H1 (cell line): ENCODE data around the gene SNRPB2. TPM values are rescaled to one million over a fixed set of nuclear protein-coding genes. Genes with fewer than 3 reads are reported as not detected.

Experiments used
- CTCF ChIA-PET: fragments of 300-600 bp; sonication (Branson Sonifier 250); formaldehyde crosslinking; loops from one replicate; lab custom pipeline; 2021; ENCODE audit not compliant: partially characterized antibody; lab: Charles Lee
- POLR2A ChIA-PET: fragments of 300-600 bp; sonication (Branson Sonifier 250); formaldehyde crosslinking; loops from one replicate; lab custom pipeline; 2021; ENCODE audit warnings: inconsistent platforms; ENCODE audit not compliant: partially characterized antibody; lab: Charles Lee
- DNase-seq, 2 experiments: peaks; one replicate each; pipeline versions ENCODE4 v3.0.0 to v3.0.0-alpha.2; 2010 to 2022; ENCODE audit warnings: low spot score in 2 of 2, low read depth in 1 of 2, mixed read lengths in 1 of 2
- FAIRE-seq: peaks from 2 replicates; lab custom pipeline; 2011; peaks lifted over from hg19 to GRCh38; lab: Jason Lieb, UNC
- H2AFZ ChIP-seq: 2 replicates; pipeline ENCODE4 v1.8.1; 2012; ENCODE audit warnings: low read length, inconsistent platforms
- H2AK5ac ChIP-seq: 2 replicates; pipeline ENCODE4 v1.6.1; 2013; ENCODE audit warnings: low read depth, low read length
- H2BK120ac ChIP-seq: replicated peaks from 2 replicates; pipeline ENCODE3; 2013; ENCODE audit warnings: low read depth, low read length, inconsistent platforms
- H2BK12ac ChIP-seq: 2 replicates; pipeline ENCODE4 v1.6.1; 2013; ENCODE audit warnings: low read depth, low read length
- H2BK15ac ChIP-seq: 2 replicates; pipeline ENCODE4 v1.6.1; 2013; ENCODE audit warnings: low read length
- H2BK20ac ChIP-seq: 2 replicates; pipeline ENCODE4 v1.6.1; 2013; ENCODE audit warnings: low read length
- H2BK5ac ChIP-seq: 2 replicates; pipeline ENCODE4 v1.6.1; 2013; ENCODE audit warnings: low read depth, low read length
- H3K14ac ChIP-seq: 2 replicates; pipeline ENCODE4 v1.6.1; 2013; ENCODE audit warnings: inconsistent platforms; ENCODE audit not compliant: insufficient read length
- H3K18ac ChIP-seq: 2 replicates; pipeline ENCODE4 v1.6.1; 2013; ENCODE audit warnings: low read length; ENCODE audit errors: extremely low read depth
- H3K23ac ChIP-seq: 2 replicates; pipeline ENCODE4 v1.6.1; 2013; ENCODE audit warnings: inconsistent platforms; ENCODE audit not compliant: insufficient read length
- H3K23me2 ChIP-seq: 2 replicates; pipeline ENCODE4 v1.6.1; 2013; ENCODE audit warnings: low read depth, low read length
- H3K27ac ChIP-seq: 2 replicates; pipeline ENCODE4 v1.6.1; 2011; ENCODE audit warnings: low read depth, low read length, inconsistent platforms
- H3K27me3 ChIP-seq, 4 experiments: replicated peaks in 1 of 4; 1 replicate in 1 of 4; 2 replicates in 3 of 4; pipeline versions ENCODE4 v1.6.1 to v1.8.1; 2011 to 2013; ENCODE audit warnings: low read length in 3 of 4, mild to moderate bottlenecking in 3 of 4, inconsistent platforms in 2 of 4, mixed read lengths in 2 of 4, moderate library complexity in 1 of 4; ENCODE audit not compliant: control insufficient read depth in 3 of 4, insufficient read depth in 3 of 4; ENCODE audit errors: extremely low read depth in 1 of 4
- H3K36me3 ChIP-seq, 4 experiments: 2 replicates each; pipeline versions ENCODE4 v1.6.1 to v1.8.1; 2011 to 2013; ENCODE audit warnings: mild to moderate bottlenecking in 4 of 4, low read length in 3 of 4, moderate library complexity in 2 of 4, control low read depth in 1 of 4, inconsistent platforms in 1 of 4; ENCODE audit not compliant: insufficient read depth in 4 of 4, control insufficient read depth in 2 of 4
- H3K4ac ChIP-seq: replicated peaks from 2 replicates; pipeline ENCODE3; 2013; ENCODE audit warnings: low read length, low read depth, mixed read lengths, inconsistent platforms; ENCODE audit not compliant: insufficient read length
- H3K4me1 ChIP-seq, 4 experiments: replicated peaks in 1 of 4; 1 replicate in 1 of 4; 2 replicates in 3 of 4; pipeline versions ENCODE4 v1.6.1 to v1.8.1; 2011 to 2013; ENCODE audit warnings: low read length in 3 of 4, inconsistent platforms in 2 of 4, mixed read lengths in 1 of 4; ENCODE audit not compliant: insufficient read depth in 4 of 4, control insufficient read depth in 3 of 4
- H3K4me2 ChIP-seq, 2 experiments: 2 replicates each; pipeline versions ENCODE4 v1.6.1 to v1.8.1; 2011 to 2013; ENCODE audit warnings: low read depth in 2 of 2, low read length in 2 of 2, control low read depth in 1 of 2, inconsistent platforms in 1 of 2, mild to moderate bottlenecking in 1 of 2; ENCODE audit not compliant: insufficient read depth in 1 of 2
- H3K4me3 ChIP-seq, 4 experiments: fragments of 200-600, 300-600 bp in 1 of 4; sonication (generic), shearing (Covaris generic), sonication (Bioruptor Twin) in 1 of 4; 2 replicates each; pipeline versions ENCODE4 v1.5.1 to v1.8.1; 2011 to 2016; ENCODE audit warnings: low read length in 4 of 4, low read depth in 3 of 4, control low read depth in 2 of 4, inconsistent platforms in 2 of 4, mild to moderate bottlenecking in 2 of 4, mixed read lengths in 1 of 4, moderate library complexity in 1 of 4; ENCODE audit not compliant: insufficient read depth in 2 of 4; ENCODE audit errors: extremely low read depth in 1 of 4
- H3K56ac ChIP-seq: replicated peaks from 2 replicates; pipeline ENCODE3; 2013; ENCODE audit warnings: low read depth, mild to moderate bottlenecking, mixed read lengths, low read length, inconsistent platforms; ENCODE audit not compliant: insufficient read length
- H3K79me1 ChIP-seq: 2 replicates; pipeline ENCODE4 v1.6.1; 2013; ENCODE audit warnings: low read depth, low read length, control low read depth
- H3K79me2 ChIP-seq, 2 experiments: 2 replicates each; pipeline versions ENCODE4 v1.6.1 to v1.8.1; 2012 to 2013; ENCODE audit warnings: low read length in 2 of 2, mild to moderate bottlenecking in 2 of 2, inconsistent platforms in 1 of 2; ENCODE audit not compliant: insufficient read depth in 2 of 2, control insufficient read depth in 1 of 2
- H3K9ac ChIP-seq, 4 experiments: replicated peaks in 1 of 4; 1 replicate in 1 of 4; 2 replicates in 3 of 4; pipeline versions ENCODE4 v1.6.1 to v1.8.1; 2011 to 2013; ENCODE audit warnings: low read depth in 3 of 4, low read length in 3 of 4, control low read depth in 2 of 4, mild to moderate bottlenecking in 2 of 4, moderate library complexity in 2 of 4, inconsistent platforms in 1 of 4; ENCODE audit errors: extremely low read depth in 1 of 4
- H3K9me3 ChIP-seq, 2 experiments: 2 replicates each; pipeline versions ENCODE4 v1.6.1 to v1.8.1; 2012 to 2013; ENCODE audit warnings: mild to moderate bottlenecking in 2 of 2, moderate library complexity in 2 of 2, control low read depth in 1 of 2, inconsistent platforms in 1 of 2, low read depth in 1 of 2, low read length in 1 of 2, mixed read lengths in 1 of 2; ENCODE audit not compliant: insufficient read depth in 2 of 2
- H4K20me1 ChIP-seq, 2 experiments: replicated peaks in 1 of 2; 2 replicates each; pipeline versions ENCODE3 to v1.8.1; 2011 to 2013; ENCODE audit warnings: inconsistent platforms in 2 of 2, low read length in 2 of 2, mild to moderate bottlenecking in 1 of 2; ENCODE audit not compliant: insufficient read depth in 2 of 2, control insufficient read depth in 1 of 2
- H4K5ac ChIP-seq: 2 replicates; pipeline ENCODE4 v1.6.1; 2013; ENCODE audit warnings: low read length, low read depth, mixed read lengths, inconsistent platforms; ENCODE audit not compliant: insufficient read length
- H4K8ac ChIP-seq: 2 replicates; pipeline ENCODE4 v1.8.0; 2013; ENCODE audit warnings: mild to moderate bottlenecking, moderate library complexity, low read length, inconsistent platforms; ENCODE audit not compliant: insufficient read depth; ENCODE audit errors: extremely low read depth
- H4K91ac ChIP-seq: replicated peaks from 2 replicates; pipeline ENCODE3; 2013; ENCODE audit warnings: low read length, mixed read lengths, inconsistent platforms; ENCODE audit not compliant: insufficient read length
- ATF3 ChIP-seq: IDR thresholded peaks from 2 replicates; pipeline ENCODE4 v1.6.1; 2011; ENCODE audit warnings: low read depth, mild to moderate bottlenecking, low read length; ENCODE audit not compliant: insufficient read depth
- CHD1 ChIP-seq: IDR thresholded peaks from 2 replicates; pipeline ENCODE4 v1.6.1; 2012; ENCODE audit warnings: low read depth, low read length, improper control_type of control experiment
- CTCF ChIP-seq, 3 experiments: IDR thresholded peaks; 1 replicate in 2 of 3; 2 replicates in 1 of 3; pipeline versions ENCODE4 v1.5.1 to v1.6.1; 2011; ENCODE audit warnings: low read length in 3 of 3, mild to moderate bottlenecking in 3 of 3, inconsistent platforms in 2 of 3, low read depth in 1 of 3, moderate library complexity in 1 of 3; ENCODE audit not compliant: insufficient read depth in 1 of 3; ENCODE audit errors: control extremely low read depth in 1 of 3
- EP300 ChIP-seq, 2 experiments: IDR thresholded peaks; 1 replicate in 1 of 2; 2 replicates in 1 of 2; pipeline ENCODE4 v1.6.1; 2011 to 2012; ENCODE audit warnings: low read depth in 2 of 2, low read length in 2 of 2, mild to moderate bottlenecking in 2 of 2, borderline replicate concordance in 1 of 2, inconsistent platforms in 1 of 2, moderate library complexity in 1 of 2
- KDM1A ChIP-seq: fragments of 200-600, 300-600 bp; sonication (generic); IDR thresholded peaks from 2 replicates; pipeline ENCODE4 v1.7.1; 2016; ENCODE audit warnings: mild to moderate bottlenecking, low read length, borderline replicate concordance
- RFX5 ChIP-seq: IDR thresholded peaks from 2 replicates; pipeline ENCODE4 v1.6.1; 2011; ENCODE audit warnings: low read depth, low read length, improper control_type of control experiment, borderline replicate concordance
- RNF2 ChIP-seq: fragments of 200-900, 300-1000 bp; sonication (generic); IDR thresholded peaks from 2 replicates; pipeline ENCODE4 v1.7.1; 2016; ENCODE audit warnings: borderline replicate concordance, low read depth, mild to moderate bottlenecking, antibody characterized with exemption, low read length; ENCODE audit not compliant: poor library complexity, severe bottlenecking; ENCODE audit errors: missing control alignments
- SRF ChIP-seq: IDR thresholded peaks from 2 replicates; pipeline ENCODE4 v1.6.1; 2011; ENCODE audit warnings: mild to moderate bottlenecking, low read depth, low read length, moderate library complexity
- TAF7 ChIP-seq: optimal IDR thresholded peaks from 2 replicates; pipeline ENCODE3; 2011; ENCODE audit warnings: low read depth, mild to moderate bottlenecking, inconsistent platforms, low read length, moderate library complexity, borderline replicate concordance
- WGBS, 2 experiments: shearing (Covaris generic) in 1 of 2; methylation state at CpG; one replicate each; pipeline versions ENCODE4 v1.1.6 to v1.1.7; 2013 to 2015; ENCODE audit warnings: low lambda C conversion rate in 2 of 2, mixed read lengths in 2 of 2, inconsistent platforms in 1 of 2, low coverage in 1 of 2, missing lambda C conversion rate in 1 of 2; ENCODE audit not compliant: insufficient replicate concordance in 2 of 2, insufficient coverage in 1 of 2, insufficient read length in 1 of 2; ENCODE audit errors: extremely low coverage in 1 of 2, missing lambda C conversion rate in 1 of 2; 5-methylcytosine and 5-hydroxymethylcytosine counted together
- polyA plus RNA-seq, 7 experiments: library from polyadenylated mRNA; depleted of rRNA in 3 of 7; stranded (reverse) in 5 of 7; unstranded in 2 of 7; fragments of >200 nt in 5 of 7; fragments of 200-250 nt in 2 of 7; gene quantifications; 1 replicate in 5 of 7; 2 replicates in 1 of 7; 4 replicates in 1 of 7; pipeline versions ENCODE4 v1.2.1 to v1.2.3, GENCODE V29; 2011 to 2013; ENCODE audit warnings: missing spikeins in 2 of 7, mixed read lengths in 2 of 7
- total RNA-seq: library from RNA; stranded (reverse); fragmentation: NEBNext Ultra II Directional; extraction: Animal tissue kit (Norgen Biotek cat#: 25700); gene quantifications from 2 replicates; pipeline ENCODE4 v1.2.1, GENCODE V29; 2021

Gene SNRPB2
- total and polyA plus RNA-seq, 2 of the 8 experiments (the other 6 are each of a cell fraction or from before 2014, with no cell fraction given) = 49.4 to 102 TPM

- Histone ChIP-seq H3K9ac (no peak overlapping the region), H3K56ac (no peak overlapping the region), H3K4ac (no peak overlapping the region), H2AK5ac (no peak overlapping the region), H3K4me1 (peaks cover 0 to 10% (median 2%) of the 10 kb centered on the region in 4 experiments; a peak in 2 of 7 replicates), H3K23me2 (no peaks in the 10 kb centered on the region), H3K4me3 (no peak overlapping the region), H3K79me1 (no peaks in the 10 kb centered on the region), H3K23ac (no peak overlapping the region), H3K18ac (no peak overlapping the region), H2BK20ac (no peak overlapping the region), H2BK120ac (no peak overlapping the region), H2BK5ac (no peak overlapping the region), H2BK15ac (no peak overlapping the region), H4K91ac (no peak overlapping the region), H3K14ac (no peak overlapping the region), H2BK12ac (no peak overlapping the region), H4K5ac (no peak overlapping the region), H4K8ac (no peak overlapping the region), H2AFZ (peak overlapping the region; percentile 93), H3K36me3 (no peaks in the 10 kb centered on the region), H3K4me2 (no peak overlapping the region), H3K9me3 (0 out of 4 replicates have a peak, but pooled peaks cover 0 to under 1% of the 10 kb centered on the region in 2 experiments), H4K20me1 (no peaks in the 10 kb centered on the region), H3K27me3 (no peaks in the 10 kb centered on the region), H3K79me2 (no peaks in the 10 kb centered on the region), H3K27ac (no peak overlapping the region)
- CTCF ChIA-PET = interaction anchor here (0.6 to 4.6 kb wide), 30 partner anchors 9 to 1357 kb away, joined by 3 to 42 read pairs (median 3); partner anchors contain the start of gene OTOR
- 17% methylated on average over 3 of the region's 3 CpGs; no CpG with 5 or more reads in 1 of the 2 experiments for WGBS, 2 experiments
- POLR2A ChIA-PET = no interaction called here
- FAIRE-seq (peak; percentile 97), DNase-seq (peak; percentile 41 to 59)
- no peak for TF ChIP-seq KDM1A
- TF ChIP-seq CHD1 = no peak
- no peak for TF ChIP-seq EP300 (IDR thresholded peaks at IDR 0.05; ENCODE audit: borderline replicate concordance in 1 of 2, low read depth in 2 of 2, low read length in 2 of 2)
- no peak for TF ChIP-seq TAF7
- no peak for TF ChIP-seq RFX5
- TF ChIP-seq RNF2 = no peak
- TF ChIP-seq CTCF (IDR thresholded peaks at IDR 0.05; ENCODE audit: control extremely low read depth in 1 of 3, insufficient read depth in 1 of 3, low read depth in 1 of 3, low read length in 3 of 3) = peak in 2 of 3 experiments; percentile 83 to 85; a peak in 3 of 4 replicates
- TF ChIP-seq ATF3 = no peak
- no peak for TF ChIP-seq SRF
Measured at GRCh38 chr20:16761305-16761829, 31.5 kb downstream of the SNRPB2 start.
